ENCODE results near the gene CRTAC1. TPM values are rescaled to one million over a fixed set of nuclear protein-coding genes. Genes with fewer than 3 reads are reported as not detected.

The CRTAC1 gene
- total and polyA plus RNA-seq, 10 of the 15 experiments (the other 5 are each of a cell fraction or from before 2014, with no cell fraction given): 0.10 TPM; not detected in 9

DNA sequence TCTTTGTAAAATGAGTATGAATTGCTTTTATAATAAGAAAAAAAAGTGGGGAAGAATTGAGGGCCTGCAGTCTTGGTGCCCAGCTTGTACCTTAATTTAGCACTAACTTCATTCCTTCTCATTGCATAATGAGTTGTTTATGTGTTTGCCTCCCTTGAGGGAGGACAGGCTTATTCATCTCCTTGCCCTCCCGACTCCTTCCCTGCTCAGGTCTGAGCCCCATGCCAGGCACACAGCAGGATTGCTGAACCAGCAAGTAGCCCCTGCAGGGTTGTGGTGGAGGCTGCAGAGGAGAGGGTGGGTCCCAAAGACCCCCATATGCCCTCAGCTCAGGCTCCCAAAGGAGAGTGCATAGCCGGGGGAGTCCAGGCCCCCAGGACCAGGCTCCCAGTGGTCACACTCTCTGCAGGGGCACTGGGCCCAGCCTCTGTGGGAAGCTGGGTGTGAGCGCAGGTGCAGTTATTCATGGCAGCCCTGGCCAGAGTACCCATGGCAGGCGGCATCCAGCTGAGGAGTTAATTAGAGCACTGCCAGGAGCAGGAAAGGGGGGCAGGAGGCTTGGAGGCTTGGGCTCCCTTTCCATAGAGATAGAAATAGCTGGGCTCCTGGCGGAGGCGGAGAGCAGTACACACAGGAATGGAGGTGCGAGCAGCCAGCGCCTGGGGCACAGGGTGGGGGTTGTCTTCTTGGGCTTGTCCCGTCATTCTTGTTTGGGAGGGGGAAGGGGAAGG, 208.9 kb downstream of the CRTAC1 start:
- SMC1A ChIA-PET (ENCODE audit: uncharacterized antibody, unreplicated experiment): no interaction called here
- Histone ChIP-seq H3K36me3 (ENCODE audit: control insufficient read depth in 2 of 2, insufficient read depth in 2 of 2, low read length in 1 of 2) (no peaks in the 10 kb centered on the region), H3K4me3 (no peak overlapping the region), H4K20me1 (ENCODE audit: control insufficient read depth, insufficient read depth) (no peaks in the 10 kb centered on the region), H3K79me2 (ENCODE audit: control insufficient read depth, insufficient read depth, low read length) (no peaks in the 10 kb centered on the region), H3K9ac (ENCODE audit: control insufficient read depth, insufficient read depth, low read length) (no peak overlapping the region), H3K9me3 (replicated peaks; ENCODE audit: control insufficient read depth, insufficient read depth, low read length) (no peaks in the 10 kb centered on the region), H3K27ac (ENCODE audit: control insufficient read depth, insufficient read depth) (no peak overlapping the region), H3K27me3 (replicated peaks in 1 of 2; ENCODE audit: control insufficient read depth in 2 of 2, insufficient read depth in 2 of 2, low read length in 1 of 2) (peaks cover 2% of the 10 kb centered on the region in 2 experiments; a peak in 2 of 4 replicates), H3K4me1 (ENCODE audit: control insufficient read depth, insufficient read depth, low read length) (no peaks in the 10 kb centered on the region), H2AFZ (ENCODE audit: control insufficient read depth, low read depth, low read length) (no peak overlapping the region), H3K4me2 (ENCODE audit: control insufficient read depth, insufficient read depth) (no peak overlapping the region)
- WGBS (ENCODE audit: insufficient coverage, insufficient replicate concordance, low lambda C conversion rate, missing lambda C conversion rate): 47% methylated on average over 9 of the region's 9 CpGs
- POLR2A ChIA-PET: no interaction called here
- no peak for FAIRE-seq
- intact Hi-C loops (cut with micrococcal nuclease; ENCODE audit: unreplicated experiment) (no loop called here), in situ Hi-C loops (cut with MboI) (no loop called here)
- ATAC-seq: no peak
- no TSS peak for BruUV-seq (replicated peaks)
- TF ChIP-seq MYC (IDR thresholded peaks at IDR 0.05; ENCODE audit: insufficient read depth, insufficient read length, insufficient replicate concordance, low read length, severe bottlenecking): no peak
- no peak for TF ChIP-seq EZH2 (IDR thresholded peaks at IDR 0.05; ENCODE audit: borderline replicate concordance, control insufficient read depth, low read depth, low read length)
- no peak for TF ChIP-seq SMAD5 (IDR thresholded peaks at IDR 0.05; ENCODE audit: low read depth)
- TF ChIP-seq MYB (IDR thresholded peaks at IDR 0.05; ENCODE audit: borderline replicate concordance, low read depth, low read length): no peak
- TF ChIP-seq MEF2A (IDR thresholded peaks at IDR 0.05; ENCODE audit: insufficient read depth, low read depth, low read length): no peak
- no peak for TF ChIP-seq SUZ12 (IDR thresholded peaks at IDR 0.05; ENCODE audit: unreplicated experiment)
- TF ChIP-seq NR2C1 (IDR thresholded peaks at IDR 0.05): no peak
- TF ChIP-seq RBBP5 (conservative IDR thresholded peaks at IDR 0.05): no peak
- TF ChIP-seq JUND (IDR thresholded peaks at IDR 0.05; ENCODE audit: low read depth, low read length): no peak
- no peak for TF ChIP-seq SMAD1 (IDR thresholded peaks at IDR 0.05; ENCODE audit: low read depth, partially characterized antibody)
- no peak for TF ChIP-seq TCF12 (IDR thresholded peaks at IDR 0.05; ENCODE audit: low read depth, low read length)
- TF ChIP-seq SREBF2 (IDR thresholded peaks at IDR 0.05; ENCODE audit: low read length): no peak
- no peak for TF ChIP-seq RELA (IDR thresholded peaks at IDR 0.05; ENCODE audit: borderline replicate concordance, partially characterized antibody)
- RAD21 ChIA-PET (ENCODE audit: unreplicated experiment): no interaction called here
- no peak for DNase-seq (ENCODE audit: low read depth, low spot score)
- CTCF ChIA-PET: no interaction called here

Data from GM12878 (cell line).